IgD-negative memory B cell (primary cell): ENCODE measurements around the gene GRK5. TPM values are rescaled to one million over a fixed set of nuclear protein-coding genes. Genes with fewer than 3 reads are reported as not detected.

ENCODE experiments used
- H3K27ac Mint-ChIP-seq, 3 donors: one replicate each; pipeline ENCODE4 v1.8.0; 2020 to 2022; ENCODE audit warnings: mild to moderate bottlenecking in 3 of 3, mixed read lengths in 3 of 3, moderate library complexity in 1 of 3
- H3K27me3 Mint-ChIP-seq: one replicate; pipeline ENCODE4 v1.8.0; 2021; ENCODE audit warnings: mixed read lengths
- H3K36me3 Mint-ChIP-seq: one replicate; pipeline ENCODE4 v1.8.0; 2020; ENCODE audit warnings: mild to moderate bottlenecking, mixed read lengths
- H3K4me1 Mint-ChIP-seq, 3 donors: one replicate each; pipeline ENCODE4 v1.8.0; 2020 to 2022; ENCODE audit warnings: mixed read lengths in 3 of 3, mild to moderate bottlenecking in 1 of 3
- H3K4me3 Mint-ChIP-seq, 4 donors: one replicate each; pipeline ENCODE4 v1.8.0; 2020 to 2022; ENCODE audit warnings: mild to moderate bottlenecking in 4 of 4, mixed read lengths in 4 of 4, moderate library complexity in 3 of 4
- H3K9me3 Mint-ChIP-seq, 3 donors: one replicate each; pipeline ENCODE4 v1.8.0; 2020 to 2021; ENCODE audit warnings: mixed read lengths in 3 of 3, mild to moderate bottlenecking in 1 of 3
- polyA plus RNA-seq: library from polyadenylated mRNA; unstranded; fragments of 300-500 nt; fragmentation: Illumina TruSeq; gene quantifications from one replicate; pipeline ENCODE4 v1.2.3, GENCODE V29; 2021

Gene GRK5
- polyA plus RNA-seq, 1 donor from 2014 or later, result 18.1 TPM

GRCh38 chr10:119337796-119338432 is 130.5 kb downstream of the GRK5 start:
- H3K4me1 Mint-ChIP-seq, result peaks cover 4 to 7% (median 5%) of the 10 kb centered on the region in 3 donors

GRCh38 chr10:119339109-119339508 is 131.7 kb downstream of the GRK5 start:
- peaks cover 11% of the 10 kb centered on the region for H3K36me3 Mint-ChIP-seq
- no peak overlapping the region for H3K27ac Mint-ChIP-seq
- peaks cover 4 to 11% (median 6%) of the 10 kb centered on the region in 3 donors for H3K4me1 Mint-ChIP-seq
- no peaks in the 10 kb centered on the region for H3K9me3 Mint-ChIP-seq
- no peaks in the 10 kb centered on the region for H3K27me3 Mint-ChIP-seq
- H3K4me3 Mint-ChIP-seq, result no peak overlapping the region

More at GRCh38 chr10:119337796-119338432, 130.5 kb downstream of the GRK5 start:
- H3K27ac Mint-ChIP-seq, result no peak overlapping the region
- no peaks in the 10 kb centered on the region for H3K9me3 Mint-ChIP-seq
- H3K36me3 Mint-ChIP-seq, result peaks cover 12% of the 10 kb centered on the region
- H3K4me3 Mint-ChIP-seq, result no peak overlapping the region
- no peaks in the 10 kb centered on the region for H3K27me3 Mint-ChIP-seq

GRCh38 chr10:119340893-119341458 is 133.6 kb downstream of the GRK5 start:
- Mint-ChIP-seq H3K9me3 (no peaks in the 10 kb centered on the region), H3K36me3 (peaks cover 9% of the 10 kb centered on the region), H3K4me3 (no peak overlapping the region), H3K27ac (peak overlapping the region in 1 of 3 donors; percentile 16), H3K4me1 (peaks cover 10 to 20% (median 14%) of the 10 kb centered on the region in 3 donors), H3K27me3 (no peaks in the 10 kb centered on the region)

- no peaks in the 10 kb centered on the region for H3K27me3 Mint-ChIP-seq
- H3K36me3 Mint-ChIP-seq, result peaks cover 7% of the 10 kb centered on the region
- H3K4me1 Mint-ChIP-seq, result peaks cover 10 to 20% (median 14%) of the 10 kb centered on the region in 3 donors
- no peak overlapping the region for H3K4me3 Mint-ChIP-seq
- peak overlapping the region in 1 of 3 donors; percentile 18 for H3K27ac Mint-ChIP-seq
- no peaks in the 10 kb centered on the region for H3K9me3 Mint-ChIP-seq
Measured at GRCh38 chr10:119341459-119342301, 134.3 kb downstream of the GRK5 start.

GRCh38 chr10:119342335-119342734 is 135.0 kb downstream of the GRK5 start:
- H3K36me3 Mint-ChIP-seq, result peaks cover 3% of the 10 kb centered on the region
- no peaks in the 10 kb centered on the region for H3K27me3 Mint-ChIP-seq
- no peaks in the 10 kb centered on the region for H3K9me3 Mint-ChIP-seq
- H3K4me3 Mint-ChIP-seq, result no peak overlapping the region
- H3K27ac Mint-ChIP-seq, result peak overlapping the region in 2 of 3 donors; percentile 9 to 39
- peaks cover 6 to 20% (median 14%) of the 10 kb centered on the region in 3 donors for H3K4me1 Mint-ChIP-seq

GRCh38 chr10:119343011-119343601 is 135.7 kb downstream of the GRK5 start:
- H3K4me1 Mint-ChIP-seq, result peaks cover 6 to 20% (median 14%) of the 10 kb centered on the region in 3 donors
- H3K4me3 Mint-ChIP-seq, result no peak overlapping the region
- no peak overlapping the region for H3K27ac Mint-ChIP-seq
- H3K9me3 Mint-ChIP-seq, result no peaks in the 10 kb centered on the region
- no peaks in the 10 kb centered on the region for H3K27me3 Mint-ChIP-seq
- peaks cover under 1% of the 10 kb centered on the region for H3K36me3 Mint-ChIP-seq

- H3K4me3 Mint-ChIP-seq, result no peak overlapping the region
- H3K36me3 Mint-ChIP-seq, result no peaks in the 10 kb centered on the region
- H3K4me1 Mint-ChIP-seq, result peaks cover 7 to 16% (median 14%) of the 10 kb centered on the region in 3 donors
- no peaks in the 10 kb centered on the region for H3K9me3 Mint-ChIP-seq
- H3K27ac Mint-ChIP-seq, result peak overlapping the region in 1 of 3 donors; percentile 83
- no peaks in the 10 kb centered on the region for H3K27me3 Mint-ChIP-seq
Measured at GRCh38 chr10:119344381-119344780, 137.0 kb downstream of the GRK5 start.

- no peak overlapping the region for H3K4me3 Mint-ChIP-seq
Measured at GRCh38 chr10:119346095-119346832, 138.9 kb downstream of the GRK5 start.

GRCh38 chr10:119347181-119347974 is 140.0 kb downstream of the GRK5 start:
- Mint-ChIP-seq H3K27me3 (no peaks in the 10 kb centered on the region), H3K4me1 (peaks cover 7 to 16% (median 13%) of the 10 kb centered on the region in 3 donors), H3K4me3 (no peak overlapping the region), H3K36me3 (peaks cover 18% of the 10 kb centered on the region), H3K9me3 (peaks cover 0 to 11% (median 1%) of the 10 kb centered on the region in 3 donors), H3K27ac (peak overlapping the region in 2 of 3 donors; percentile 63 to 81)

More at GRCh38 chr10:119346095-119346832, 138.9 kb downstream of the GRK5 start:
- peaks cover 7 to 16% (median 12%) of the 10 kb centered on the region in 3 donors for H3K4me1 Mint-ChIP-seq
- peak overlapping the region in 1 of 3 donors; percentile 83 for H3K27ac Mint-ChIP-seq
- no peaks in the 10 kb centered on the region for H3K27me3 Mint-ChIP-seq
- H3K36me3 Mint-ChIP-seq, result peaks cover 10% of the 10 kb centered on the region
- peaks cover 0 to 8% (median 0%) of the 10 kb centered on the region in 3 donors for H3K9me3 Mint-ChIP-seq

- H3K27ac Mint-ChIP-seq, result peak overlapping the region in 1 of 3 donors; percentile 63
- no peak overlapping the region for H3K4me3 Mint-ChIP-seq
- H3K4me1 Mint-ChIP-seq, result peaks cover 9 to 16% (median 15%) of the 10 kb centered on the region in 3 donors
- no peaks in the 10 kb centered on the region for H3K27me3 Mint-ChIP-seq
- H3K9me3 Mint-ChIP-seq, result peaks cover 0 to 11% (median 1%) of the 10 kb centered on the region in 3 donors
- peaks cover 23% of the 10 kb centered on the region for H3K36me3 Mint-ChIP-seq
Measured at GRCh38 chr10:119348106-119348505, 140.7 kb downstream of the GRK5 start.

GRCh38 chr10:119348516-119349240 is 141.3 kb downstream of the GRK5 start:
- Mint-ChIP-seq H3K9me3 (peaks cover 0 to 11% (median 1%) of the 10 kb centered on the region in 3 donors), H3K27ac (peak overlapping the region in 1 of 3 donors; percentile 59), H3K27me3 (no peaks in the 10 kb centered on the region), H3K4me3 (no peak overlapping the region), H3K4me1 (peaks cover 10 to 17% (median 11%) of the 10 kb centered on the region in 3 donors), H3K36me3 (peaks cover 24% of the 10 kb centered on the region)

- peaks cover 0 to 11% (median 1%) of the 10 kb centered on the region in 3 donors for H3K9me3 Mint-ChIP-seq
- peaks cover 24% of the 10 kb centered on the region for H3K36me3 Mint-ChIP-seq
- H3K4me3 Mint-ChIP-seq, result no peak overlapping the region
- H3K27ac Mint-ChIP-seq, result no peak overlapping the region
- peaks cover 8 to 11% (median 8%) of the 10 kb centered on the region in 3 donors for H3K4me1 Mint-ChIP-seq
- H3K27me3 Mint-ChIP-seq, result no peaks in the 10 kb centered on the region
Measured at GRCh38 chr10:119349341-119349740, 142.0 kb downstream of the GRK5 start.
